Spleen (tissue), 11 donors: ENCODE data around the gene ADAMTS19. TPM values are rescaled to one million over a fixed set of nuclear protein-coding genes. Genes with fewer than 3 reads are reported as not detected.

ENCODE experiments used
- DNase-seq: peaks from one replicate; pipeline ENCODE4 v3.0.0-alpha.2; 2020
- H3K27ac ChIP-seq, 8 donors: fragments of 200-600 bp; sonication (generic) in 7 of 8; 1 replicate in 4 of 8; 2 replicates in 4 of 8; pipeline versions ENCODE4 v1.5.0 to v1.8.0; 2016 to 2021; ENCODE audit warnings: inconsistent platforms in 4 of 8, mild to moderate bottlenecking in 4 of 8, moderate library complexity in 1 of 8
- H3K27me3 ChIP-seq, 7 donors: fragments of 200-600 bp; sonication (generic) in 6 of 7; replicated peaks in 1 of 7; 1 replicate in 4 of 7; 2 replicates in 3 of 7; pipeline versions ENCODE4 v1.5.0 to v1.8.0; 2016 to 2021; ENCODE audit warnings: inconsistent platforms in 3 of 7, mild to moderate bottlenecking in 1 of 7
- H3K36me3 ChIP-seq, 6 donors: fragments of 200-600 bp; sonication (generic) in 5 of 6; 1 replicate in 4 of 6; 2 replicates in 2 of 6; pipeline versions ENCODE4 v1.5.0 to v1.8.0; 2016 to 2021; ENCODE audit warnings: inconsistent platforms in 2 of 6
- H3K4me1 ChIP-seq, 6 donors: fragments of 200-600 bp; sonication (generic) in 5 of 6; 1 replicate in 3 of 6; 2 replicates in 3 of 6; pipeline versions ENCODE4 v1.5.0 to v1.8.0; 2016 to 2021; ENCODE audit warnings: inconsistent platforms in 3 of 6
- H3K4me3 ChIP-seq, 8 donors: fragments of 200-600 bp; sonication (generic) in 7 of 8; 1 replicate in 4 of 8; 2 replicates in 4 of 8; pipeline versions ENCODE4 v1.5.0 to v1.8.0; 2016 to 2021; ENCODE audit warnings: inconsistent platforms in 4 of 8, mild to moderate bottlenecking in 4 of 8, moderate library complexity in 2 of 8
- H3K9me3 ChIP-seq, 8 donors: fragments of 200-600 bp; sonication (generic) in 7 of 8; 1 replicate in 4 of 8; 2 replicates in 4 of 8; pipeline versions ENCODE4 v1.5.0 to v1.8.0; 2016 to 2021; ENCODE audit warnings: inconsistent platforms in 4 of 8
- CTCF ChIP-seq, 11 experiments: fragments of 200-600 bp in 7 of 11; fragments of 450-650 bp in 4 of 11; sonication (generic) in 4 of 11; IDR thresholded peaks in 8 of 11; conservative IDR thresholded peaks in 3 of 11; 1 replicate in 7 of 11; 2 replicates in 4 of 11; pipeline versions ENCODE4 v1.4.0 to v1.8.0; 2016 to 2021; ENCODE audit warnings: antibody characterized with exemption in 11 of 11, inconsistent platforms in 4 of 11, mild to moderate bottlenecking in 1 of 11
- POLR2A ChIP-seq, 3 donors: fragments of 450-650 bp; IDR thresholded peaks; one replicate each; pipeline ENCODE4 v1.5.1; 2017; ENCODE audit warnings: antibody characterized with exemption in 3 of 3, mild to moderate bottlenecking in 1 of 3
- POLR2AphosphoS5 ChIP-seq, 3 donors: sonication (generic); formaldehyde crosslinking; IDR thresholded peaks; one replicate each; pipeline ENCODE4 v1.5.1; 2017; ENCODE audit warnings: antibody characterized with exemption in 3 of 3
- WGBS, 5 donors: extraction: QIAGEN DNeasy Blood & Tissue Kit in 3 of 5; methylation state at CpG; one replicate each; pipeline versions ENCODE4 v1.1.5 to v1.1.7; 2013 to 2018; 5-methylcytosine and 5-hydroxymethylcytosine counted together
- intact Hi-C: fragments of 100-400 bp; cut with DNase I; formaldehyde crosslinking; loops from one replicate; pipeline ENCODE4 v1.15.0; 2023; ENCODE audit warnings: low total_unique reads
- polyA plus RNA-seq, 3 donors: library from polyadenylated mRNA; stranded (reverse); fragments of 200-250 nt; gene quantifications; one replicate each; pipeline ENCODE4 v1.2.1, GENCODE V29; 2013
- total RNA-seq, 7 donors: library from RNA; depleted of rRNA in 3 of 7; stranded (reverse); fragments of >200 nt in 3 of 7; fragmentation: NEBNext Ultra II Directional in 4 of 7; extraction: Animal tissue kit (Norgen Biotek cat#: 25700) in 4 of 7; gene quantifications; one replicate each; pipeline versions ENCODE4 v1.1.0 to v1.2.1, GENCODE V29; 2016 to 2021
- donor health status: healthy with polysubstance abuse.
- donor health status: DM: no; HTN: no; CAD: no; lungs with moderate emphysema.
- donor health status: DM: no; HTN: no; CAD: no.
- donor health status: Bipolar disorder and iron deficiency.
- donor health status: healthy.
- donor health status: DM: no; HTN: no; CAD: no.
- donor health status: DM: yes; HTN: yes; CAD: no.

Gene ADAMTS19
- total and polyA plus RNA-seq, 10 donors, result 0.02 TPM; not detected in 9

DNA sequence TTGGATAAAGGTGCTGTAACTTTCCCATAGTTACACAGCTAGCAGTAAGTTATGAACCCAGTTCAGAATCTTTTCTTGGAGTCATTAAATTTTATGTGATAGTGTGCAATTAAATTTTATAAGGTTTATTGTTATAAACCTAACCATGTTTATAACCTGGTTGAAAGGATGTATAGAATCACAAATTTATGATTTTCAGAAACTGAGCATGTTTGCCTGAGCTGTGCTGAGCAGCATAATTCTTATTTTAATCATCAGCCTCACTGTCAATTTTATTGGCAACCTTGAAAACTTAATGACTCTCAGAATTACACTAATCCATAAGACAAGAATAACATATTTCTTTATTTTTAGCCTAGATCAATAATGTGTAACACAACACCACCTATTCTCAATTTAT lies 46.9 kb downstream of the ADAMTS19 start:
- no peak for DNase-seq
- no peaks in the 10 kb centered on the region for H3K36me3 ChIP-seq
- H3K4me3 ChIP-seq, result no peak overlapping the region
- intact Hi-C loops, result no loop called here
- H3K27ac ChIP-seq, result no peak overlapping the region
- H3K9me3 ChIP-seq, result no peaks in the 10 kb centered on the region
- TF ChIP-seq CTCF (IDR thresholded peaks at IDR 0.05 in 8 of 11, conservative IDR thresholded peaks at IDR 0.05 in 3 of 11), result no peak
- no peak for TF ChIP-seq POLR2A (IDR thresholded peaks at IDR 0.05)
- TF ChIP-seq POLR2AphosphoS5 (IDR thresholded peaks at IDR 0.05), result no peak
- H3K4me1 ChIP-seq, result no peaks in the 10 kb centered on the region
- H3K27me3 ChIP-seq, result no peaks in the 10 kb centered on the region

DNA sequence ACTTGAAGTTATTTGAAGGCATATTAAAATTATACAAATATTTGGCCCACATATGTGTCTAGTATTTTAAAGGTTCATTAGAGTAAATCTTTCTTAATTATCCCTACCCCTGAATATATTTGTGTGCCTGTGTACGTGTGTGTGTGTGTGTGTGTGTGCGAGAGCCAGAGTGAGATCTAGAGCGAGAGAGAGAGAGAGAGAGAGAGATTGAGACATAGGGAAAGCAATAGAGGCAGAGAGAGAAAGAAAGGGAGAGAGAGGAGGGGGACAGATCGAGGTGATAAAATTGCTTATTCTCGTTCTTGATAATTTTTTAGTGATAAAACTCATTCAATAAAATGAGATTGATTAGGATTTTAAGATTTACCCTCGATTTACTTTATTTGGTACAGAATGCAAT lies 47.4 kb downstream of the ADAMTS19 start:
- Histone ChIP-seq H3K36me3 (no peaks in the 10 kb centered on the region), H3K4me1 (no peaks in the 10 kb centered on the region), H3K27ac (no peak overlapping the region), H3K9me3 (no peaks in the 10 kb centered on the region), H3K4me3 (no peak overlapping the region), H3K27me3 (no peaks in the 10 kb centered on the region)
- no peak for DNase-seq
- no peak for TF ChIP-seq POLR2AphosphoS5 (IDR thresholded peaks at IDR 0.05)
- TF ChIP-seq POLR2A (IDR thresholded peaks at IDR 0.05), result no peak
- no peak for TF ChIP-seq CTCF (IDR thresholded peaks at IDR 0.05 in 8 of 11, conservative IDR thresholded peaks at IDR 0.05 in 3 of 11)
- WGBS, 5 donors, result 72 to 83% (median 81%) methylated on average over 6 of the region's 6 CpGs
- intact Hi-C loops, result no loop called here

- H3K27ac ChIP-seq, result no peak overlapping the region
- H3K36me3 ChIP-seq, result no peaks in the 10 kb centered on the region
- no peaks in the 10 kb centered on the region for H3K9me3 ChIP-seq
- no peak for DNase-seq
- H3K27me3 ChIP-seq, result no peaks in the 10 kb centered on the region
- H3K4me3 ChIP-seq, result no peak overlapping the region
- WGBS, 5 donors, result 57 to 86% (median 75%) methylated on average over 2 of the region's 2 CpGs
- TF ChIP-seq POLR2A (IDR thresholded peaks at IDR 0.05) (no peak), CTCF (IDR thresholded peaks at IDR 0.05 in 8 of 11, conservative IDR thresholded peaks at IDR 0.05 in 3 of 11) (no peak), POLR2AphosphoS5 (IDR thresholded peaks at IDR 0.05) (no peak)
- no peaks in the 10 kb centered on the region for H3K4me1 ChIP-seq
- intact Hi-C loops, result no loop called here
Measured at GRCh38 chr5:129508606-129509005, 48.5 kb downstream of the ADAMTS19 start.

- no peaks in the 10 kb centered on the region for H3K36me3 ChIP-seq
- intact Hi-C loops, result no loop called here
- WGBS, 5 donors, result 75 to 90% (median 87%) methylated on average over 2 of the region's 2 CpGs
- H3K27me3 ChIP-seq, result no peaks in the 10 kb centered on the region
- H3K9me3 ChIP-seq, result no peaks in the 10 kb centered on the region
- no peaks in the 10 kb centered on the region for H3K4me1 ChIP-seq
- no peak overlapping the region for H3K27ac ChIP-seq
- no peak for TF ChIP-seq POLR2AphosphoS5 (IDR thresholded peaks at IDR 0.05)
- TF ChIP-seq POLR2A (IDR thresholded peaks at IDR 0.05), result no peak
- no peak for DNase-seq
- no peak overlapping the region for H3K4me3 ChIP-seq
Measured at GRCh38 chr5:129509363-129509975, 49.4 kb downstream of the ADAMTS19 start.

DNA sequence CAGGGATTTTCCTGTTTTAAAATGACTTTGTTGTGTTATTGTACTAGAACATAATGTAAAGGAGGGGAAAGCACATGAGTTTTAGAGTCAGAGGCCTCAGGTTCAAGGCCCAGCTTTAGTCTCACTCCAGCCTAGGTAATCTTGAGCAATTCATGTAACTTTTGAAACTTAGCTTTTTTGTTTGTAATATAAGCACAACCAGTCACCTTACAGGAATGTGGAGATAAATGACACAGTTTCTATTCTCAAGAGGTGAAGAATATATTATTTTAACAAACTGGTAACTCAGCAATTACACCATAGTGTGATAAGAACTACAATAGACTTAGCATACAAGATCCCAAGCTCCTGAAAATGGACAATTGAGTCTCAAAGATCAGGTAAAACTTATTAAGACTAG lies 51.2 kb downstream of the ADAMTS19 start:
- Histone ChIP-seq H3K36me3 (no peaks in the 10 kb centered on the region), H3K4me1 (no peaks in the 10 kb centered on the region), H3K9me3 (peaks cover 0 to 10% (median 1%) of the 10 kb centered on the region in 8 donors), H3K27ac (no peak overlapping the region), H3K4me3 (no peak overlapping the region), H3K27me3 (no peaks in the 10 kb centered on the region)
- TF ChIP-seq CTCF (IDR thresholded peaks at IDR 0.05 in 8 of 11, conservative IDR thresholded peaks at IDR 0.05 in 3 of 11), result no peak
- no peak for TF ChIP-seq POLR2AphosphoS5 (IDR thresholded peaks at IDR 0.05)
- no peak for TF ChIP-seq POLR2A (IDR thresholded peaks at IDR 0.05)
- intact Hi-C loops, result no loop called here
- DNase-seq, result no peak
